ENCODE data around the gene ZNF256. TPM values are rescaled to one million over a fixed set of nuclear protein-coding genes. Genes with fewer than 3 reads are reported as not detected.
"Not testable (repeated sequence)": the region's sequence is repeated elsewhere in the genome, so short reads cannot be mapped to it uniquely, and the experiment has no call there.

The ZNF256 gene
- total RNA-seq, 4 donors from 2014 or later, result 0.93 to 2.6 (median 1.4) TPM

- in situ Hi-C loops (cut with MboI; ENCODE audit: low sequenced_read_pairs in 4 of 4), result no loop called here
- TF ChIP-seq, protein P1, sequence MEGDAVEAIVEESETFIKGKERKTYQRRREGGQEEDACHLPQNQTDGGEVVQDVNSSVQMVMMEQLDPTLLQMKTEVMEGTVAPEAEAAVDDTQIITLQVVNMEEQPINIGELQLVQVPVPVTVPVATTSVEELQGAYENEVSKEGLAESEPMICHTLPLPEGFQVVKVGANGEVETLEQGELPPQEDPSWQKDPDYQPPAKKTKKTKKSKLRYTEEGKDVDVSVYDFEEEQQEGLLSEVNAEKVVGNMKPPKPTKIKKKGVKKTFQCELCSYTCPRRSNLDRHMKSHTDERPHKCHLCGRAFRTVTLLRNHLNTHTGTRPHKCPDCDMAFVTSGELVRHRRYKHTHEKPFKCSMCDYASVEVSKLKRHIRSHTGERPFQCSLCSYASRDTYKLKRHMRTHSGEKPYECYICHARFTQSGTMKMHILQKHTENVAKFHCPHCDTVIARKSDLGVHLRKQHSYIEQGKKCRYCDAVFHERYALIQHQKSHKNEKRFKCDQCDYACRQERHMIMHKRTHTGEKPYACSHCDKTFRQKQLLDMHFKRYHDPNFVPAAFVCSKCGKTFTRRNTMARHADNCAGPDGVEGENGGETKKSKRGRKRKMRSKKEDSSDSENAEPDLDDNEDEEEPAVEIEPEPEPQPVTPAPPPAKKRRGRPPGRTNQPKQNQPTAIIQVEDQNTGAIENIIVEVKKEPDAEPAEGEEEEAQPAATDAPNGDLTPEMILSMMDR (IDR thresholded peaks at IDR 0.05 in 4 of 5, conservative IDR thresholded peaks at IDR 0.05 in 1 of 5), result no peak
- TF ChIP-seq POLR2A (IDR thresholded peaks at IDR 0.05), result no peak
- H3K27me3 ChIP-seq, result no peaks in the 10 kb centered on the region
- intact Hi-C loops (cut with DNase I; ENCODE audit: low total_unique reads), result no loop called here
- no peaks in the 10 kb centered on the region for H3K4me1 ChIP-seq
- H3K27ac ChIP-seq, result peak within 1 kb of the TSS; percentile 51 to 80 (median 74)
- peak; percentile 25 to 48 for DNase-seq
- peak; percentile 99 for ATAC-seq
- H3K9me3 ChIP-seq, result peaks cover 6 to 32% (median 16%) of the 10 kb centered on the region in 3 donors
- peaks cover 7 to 62% of the 10 kb centered on the region in 2 donors for H3K36me3 ChIP-seq
- H3K4me3 ChIP-seq, result peak within 1 kb of the TSS; percentile 70 to 86 (median 76)
Observed at GRCh38 chr19:57934820-57935665, 12.5 kb downstream of the ZNF256 start, which contains the start of gene ZNF418. ZNF418 (minus strand) TSS chr19:57935402; CDS start chr19:57933822, 1,580 bp downstream.

DNA sequence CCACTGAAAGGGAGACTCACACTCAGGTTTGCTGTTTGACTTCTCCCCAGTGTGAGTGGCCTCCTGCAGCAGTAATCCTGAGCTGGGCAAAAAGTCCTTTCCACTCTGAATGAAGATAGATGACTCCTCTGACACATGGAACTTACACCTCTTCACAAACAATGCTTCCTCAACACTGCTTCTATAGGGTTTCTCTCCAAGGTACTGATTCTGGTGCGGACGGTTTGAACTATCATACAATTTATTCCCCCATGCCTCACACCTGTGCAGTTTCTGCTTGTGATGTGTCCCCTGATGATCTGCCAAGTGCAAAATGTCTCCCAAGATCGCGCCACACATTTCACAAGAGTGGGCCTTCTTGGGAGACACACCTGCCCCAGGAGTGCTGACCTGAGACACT lies 19.9 kb downstream of the ZNF256 start:
- ATAC-seq, result no peak
- no peak for DNase-seq
- Histone ChIP-seq H3K27ac (no peak overlapping the region), H3K36me3 (peaks cover 0 to 76% of the 10 kb centered on the region in 2 donors), H3K27me3 (no peaks in the 10 kb centered on the region), H3K4me1 (no peaks in the 10 kb centered on the region), H3K9me3 (peaks cover 0 to 26% (median 15%) of the 10 kb centered on the region in 3 donors), H3K4me3 (no peak overlapping the region)
- in situ Hi-C loops (cut with MboI; ENCODE audit: low sequenced_read_pairs in 4 of 4) (no loop called here), intact Hi-C loops (cut with DNase I; ENCODE audit: low total_unique reads) (no loop called here)
- TF ChIP-seq POLR2A (IDR thresholded peaks at IDR 0.05), result no peak
- TF ChIP-seq, protein P1 (IDR thresholded peaks at IDR 0.05 in 4 of 5, conservative IDR thresholded peaks at IDR 0.05 in 1 of 5), result no peak

DNA sequence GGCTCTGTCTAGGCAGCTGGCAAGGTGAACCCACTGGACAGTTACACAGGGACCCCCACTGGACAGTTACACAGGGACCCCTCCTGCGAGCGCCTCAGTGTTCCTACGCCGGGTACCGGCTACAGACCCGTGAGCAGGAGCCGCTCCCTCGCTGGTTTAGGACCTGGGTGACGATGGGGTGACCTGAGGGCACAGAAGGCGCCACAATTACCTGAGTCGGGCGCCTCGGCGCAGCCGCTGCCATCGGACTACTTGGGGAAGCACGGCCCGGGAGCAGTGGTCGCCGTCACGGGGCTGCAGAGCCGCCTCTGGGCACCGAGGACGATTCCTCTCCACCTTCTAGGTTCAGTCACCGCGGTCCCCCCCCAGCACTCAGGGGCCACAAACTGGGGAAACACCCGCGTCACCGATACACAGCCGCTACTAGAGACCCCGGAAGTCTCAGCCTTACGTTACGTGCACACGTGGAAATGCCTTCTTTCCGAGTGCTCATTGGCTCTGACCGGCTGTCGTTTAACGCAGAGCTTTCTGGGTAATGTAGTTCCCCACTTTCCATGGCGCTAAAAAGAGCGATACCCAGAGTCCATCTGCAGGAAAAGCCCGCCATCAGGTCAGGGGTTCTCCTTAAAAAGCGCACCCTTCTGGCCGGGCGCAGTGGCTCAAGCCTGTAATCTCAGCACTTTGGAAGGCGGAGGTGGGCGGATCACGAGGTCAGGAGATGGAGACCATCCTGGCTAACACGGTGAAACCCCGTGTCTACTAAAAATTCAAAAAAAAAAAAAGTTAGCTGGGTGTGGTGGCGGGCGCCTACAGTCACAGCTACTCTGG lies 31.1 kb downstream of the ZNF256 start, which contains the start of gene ZNF417:
TSS of gene ZNF417 (minus strand) at position 425 of the 828 bp plus-strand sequence. CDS start at position 244, 181 bp downstream.
- Histone ChIP-seq H3K4me3 (peak within 1 kb of the TSS; percentile 72 to 96 (median 92)), H3K4me1 (peaks cover 10 to 11% of the 10 kb centered on the region in 2 donors), H3K36me3 (peaks cover 0 to 28% of the 10 kb centered on the region in 2 donors), H3K27ac (peak within 1 kb of the TSS; percentile 79 to 89 (median 84))
- TF ChIP-seq, protein P1 (IDR thresholded peaks at IDR 0.05 in 4 of 5, conservative IDR thresholded peaks at IDR 0.05 in 1 of 5), result peak in 2 of 5 experiments; percentile 13 to 25
- TF ChIP-seq POLR2A (IDR thresholded peaks at IDR 0.05), result peak; percentile 16 to 56
- DNase-seq (peak; percentile 74 to 83), ATAC-seq (peak; percentile 100)
- intact Hi-C loops (cut with DNase I; ENCODE audit: low total_unique reads), result loop anchor here (1.0 to 2.0 kb wide), 3 partner anchors 86 to 338 kb away; partner anchors contain the start of genes ZNF416 and ZNF606
- not testable (repeated sequence) for H3K27me3 ChIP-seq, H3K9me3 ChIP-seq
- in situ Hi-C loops (cut with MboI; ENCODE audit: low sequenced_read_pairs in 4 of 4), result loop anchor here in 2 of 4 donors (25.0 kb wide), 1 partner anchor 179 kb away; the partner anchor contains the start of genes ZNF671 (in 2 of the 2) and ZNF776 (in 2 of the 2)

DNA sequence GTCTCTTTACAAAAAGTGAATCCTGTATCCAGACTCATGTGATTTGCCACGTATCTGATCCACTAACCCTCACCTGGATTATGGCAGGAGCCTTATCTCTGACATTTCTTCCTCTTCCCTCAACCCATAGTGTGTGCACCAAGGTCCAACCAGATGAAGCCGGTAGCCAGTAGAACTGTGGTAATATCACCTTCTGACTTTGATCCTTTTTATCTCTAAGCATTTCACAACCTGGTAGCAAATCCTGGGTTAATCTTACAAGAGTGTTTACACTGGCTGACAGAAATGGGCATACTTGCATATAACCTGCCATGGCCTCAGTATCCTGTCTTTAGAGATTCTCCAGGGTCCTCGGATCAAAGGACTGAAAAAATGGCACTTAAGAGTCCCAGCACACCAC lies 33.0 kb downstream of the ZNF256 start:
- Histone ChIP-seq H3K9me3 (no peaks in the 10 kb centered on the region), H3K4me3 (no peak overlapping the region), H3K36me3 (peaks cover 0 to 28% of the 10 kb centered on the region in 2 donors), H3K27me3 (no peaks in the 10 kb centered on the region), H3K4me1 (peaks cover 10 to 11% of the 10 kb centered on the region in 2 donors), H3K27ac (no peak overlapping the region)
- ATAC-seq (no peak), DNase-seq (no peak)
- TF ChIP-seq POLR2A (IDR thresholded peaks at IDR 0.05), result no peak
- TF ChIP-seq, protein P1 (IDR thresholded peaks at IDR 0.05 in 4 of 5, conservative IDR thresholded peaks at IDR 0.05 in 1 of 5), result no peak
- intact Hi-C loops (cut with DNase I; ENCODE audit: low total_unique reads), result no loop called here
- in situ Hi-C loops (cut with MboI; ENCODE audit: low sequenced_read_pairs in 4 of 4), result loop anchor here in 2 of 4 donors (25.0 kb wide), 1 partner anchor 177 kb away; the partner anchor contains the start of genes ZNF671 (in 2 of the 2) and ZNF776 (in 2 of the 2)

Measured in gastrocnemius medialis (tissue), 4 donors.